ENCODE measurements around the gene GRK4.
"Not testable (repeated sequence)": the region's sequence is repeated elsewhere in the genome, so short reads cannot be mapped to it uniquely, and the experiment has no call there.

DNA sequence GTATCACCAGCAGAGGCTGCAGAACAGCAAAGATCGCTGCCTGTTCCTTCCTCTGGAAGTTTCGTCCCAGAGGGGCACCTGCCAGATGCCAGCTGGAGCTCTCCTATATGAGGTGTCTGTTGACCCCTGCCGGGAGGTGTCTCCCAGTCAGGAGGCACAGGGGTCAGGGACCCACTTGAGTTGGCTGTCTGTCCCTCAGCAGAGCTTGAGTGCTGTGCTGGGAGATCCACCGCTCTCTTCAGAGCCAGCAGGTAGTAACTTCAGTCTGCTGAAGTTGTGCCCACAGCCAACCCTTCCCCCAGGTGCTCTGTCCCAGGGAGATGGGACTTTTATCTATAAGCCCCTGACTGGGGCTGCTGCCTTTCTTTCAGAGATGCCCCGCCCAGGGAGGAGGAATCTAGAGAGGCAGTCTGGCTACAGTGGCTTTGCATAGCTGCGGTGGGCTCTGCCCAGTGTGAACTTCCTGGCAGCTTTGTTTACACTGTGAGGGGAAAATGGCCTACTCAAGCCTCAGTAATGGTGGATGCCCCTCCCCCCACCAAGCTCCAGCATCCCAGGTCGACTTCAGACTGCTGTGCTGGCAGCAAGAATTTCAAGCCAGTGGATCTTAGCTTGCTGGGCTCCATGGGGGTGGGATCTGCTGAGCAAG is 40.8 kb upstream of the GRK4 start:
- TF ChIP-seq POLR2A (IDR thresholded peaks at IDR 0.05): not testable (repeated sequence)
- TF ChIP-seq, protein P1, sequence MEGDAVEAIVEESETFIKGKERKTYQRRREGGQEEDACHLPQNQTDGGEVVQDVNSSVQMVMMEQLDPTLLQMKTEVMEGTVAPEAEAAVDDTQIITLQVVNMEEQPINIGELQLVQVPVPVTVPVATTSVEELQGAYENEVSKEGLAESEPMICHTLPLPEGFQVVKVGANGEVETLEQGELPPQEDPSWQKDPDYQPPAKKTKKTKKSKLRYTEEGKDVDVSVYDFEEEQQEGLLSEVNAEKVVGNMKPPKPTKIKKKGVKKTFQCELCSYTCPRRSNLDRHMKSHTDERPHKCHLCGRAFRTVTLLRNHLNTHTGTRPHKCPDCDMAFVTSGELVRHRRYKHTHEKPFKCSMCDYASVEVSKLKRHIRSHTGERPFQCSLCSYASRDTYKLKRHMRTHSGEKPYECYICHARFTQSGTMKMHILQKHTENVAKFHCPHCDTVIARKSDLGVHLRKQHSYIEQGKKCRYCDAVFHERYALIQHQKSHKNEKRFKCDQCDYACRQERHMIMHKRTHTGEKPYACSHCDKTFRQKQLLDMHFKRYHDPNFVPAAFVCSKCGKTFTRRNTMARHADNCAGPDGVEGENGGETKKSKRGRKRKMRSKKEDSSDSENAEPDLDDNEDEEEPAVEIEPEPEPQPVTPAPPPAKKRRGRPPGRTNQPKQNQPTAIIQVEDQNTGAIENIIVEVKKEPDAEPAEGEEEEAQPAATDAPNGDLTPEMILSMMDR (IDR thresholded peaks at IDR 0.05): not testable (repeated sequence)
